Left lung (tissue), 10 donors: ENCODE results near the gene ACTA2. TPM values are rescaled to one million over a fixed set of nuclear protein-coding genes. Genes with fewer than 3 reads are reported as not detected.

Source experiments
- ATAC-seq: fragments of 200-7000 bp; cut with Tn5 transposase; one replicate; pipeline ENCODE4 v1.9.1; 2020; ENCODE audit warnings: moderate library complexity
- DNase-seq, 4 donors: peaks; one replicate each; pipeline ENCODE4 v3.0.0-alpha.2; 2013 to 2020
- H3K27ac ChIP-seq, 2 donors: fragments of 200-600 bp; sonication (generic) in 1 of 2; one replicate each; pipeline versions ENCODE4 v1.5.0 to v1.8.0; 2020 to 2021
- H3K27me3 ChIP-seq, 2 donors: fragments of 200-600 bp; sonication (generic) in 1 of 2; one replicate each; pipeline versions ENCODE4 v1.5.0 to v1.8.0; 2020 to 2021
- H3K36me3 ChIP-seq, 2 donors: fragments of 200-600 bp; sonication (generic) in 1 of 2; one replicate each; pipeline versions ENCODE4 v1.5.0 to v1.8.0; 2020 to 2021
- H3K4me1 ChIP-seq, 2 donors: fragments of 200-600 bp; one replicate each; pipeline ENCODE4 v1.8.0; 2021
- H3K4me3 ChIP-seq, 2 donors: fragments of 200-600 bp; sonication (generic) in 1 of 2; one replicate each; pipeline versions ENCODE4 v1.5.0 to v1.8.0; 2020 to 2021; ENCODE audit warnings: mild to moderate bottlenecking in 1 of 2
- H3K9me3 ChIP-seq, 2 donors: fragments of 200-600 bp; sonication (generic) in 1 of 2; one replicate each; pipeline versions ENCODE4 v1.5.0 to v1.8.0; 2020 to 2021
- intact Hi-C, 2 donors: fragments of 100-400 bp; cut with DNase I; formaldehyde crosslinking; loops; one replicate each; pipeline versions ENCODE4 v1.11.2 to v1.14.2; 2022
- polyA plus RNA-seq, 6 donors: library from polyadenylated mRNA; unstranded; fragments of 120-200 nt; gene quantifications; one replicate each; pipeline ENCODE4 v1.2.1, GENCODE V29; 2013; ENCODE audit not compliant: insufficient read length in 6 of 6
- total RNA-seq, 2 donors: library from RNA; stranded (reverse); fragmentation: NEBNext Ultra II Directional; extraction: Animal tissue kit (Norgen Biotek cat#: 25700); gene quantifications; one replicate each; pipeline ENCODE4 v1.2.1, GENCODE V29; 2021
- TF ChIP-seq, protein P1 (sequence below), 2 donors: fragments of 200-600 bp; sonication (generic) in 1 of 2; IDR thresholded peaks; one replicate each; pipeline versions ENCODE4 v1.5.0 to v1.8.0; 2021; ENCODE audit warnings: antibody characterized with exemption in 2 of 2
- donor health status: DM: no; HTN: yes; CAD: no.
- donor health status: DM: no; HTN: no; CAD: no.

ACTA2 gene
- total and polyA plus RNA-seq, 8 donors = 415 to 612 (median 495) TPM

GRCh38 chr10:88920986-88921593 lies 31.5 kb downstream of the ACTA2 start:
- intact Hi-C loops = no loop called here
- Histone ChIP-seq H3K4me1 (peaks cover 0 to 2% of the 10 kb centered on the region in 2 donors), H3K27ac (peak overlapping the region in 1 of 2 donors; percentile 21), H3K9me3 (no peaks in the 10 kb centered on the region), H3K4me3 (no peak overlapping the region), H3K27me3 (no peaks in the 10 kb centered on the region), H3K36me3 (peaks cover 0 to 12% of the 10 kb centered on the region in 2 donors)
- DNase-seq (no peak), ATAC-seq (no peak)
- TF ChIP-seq, protein P1, sequence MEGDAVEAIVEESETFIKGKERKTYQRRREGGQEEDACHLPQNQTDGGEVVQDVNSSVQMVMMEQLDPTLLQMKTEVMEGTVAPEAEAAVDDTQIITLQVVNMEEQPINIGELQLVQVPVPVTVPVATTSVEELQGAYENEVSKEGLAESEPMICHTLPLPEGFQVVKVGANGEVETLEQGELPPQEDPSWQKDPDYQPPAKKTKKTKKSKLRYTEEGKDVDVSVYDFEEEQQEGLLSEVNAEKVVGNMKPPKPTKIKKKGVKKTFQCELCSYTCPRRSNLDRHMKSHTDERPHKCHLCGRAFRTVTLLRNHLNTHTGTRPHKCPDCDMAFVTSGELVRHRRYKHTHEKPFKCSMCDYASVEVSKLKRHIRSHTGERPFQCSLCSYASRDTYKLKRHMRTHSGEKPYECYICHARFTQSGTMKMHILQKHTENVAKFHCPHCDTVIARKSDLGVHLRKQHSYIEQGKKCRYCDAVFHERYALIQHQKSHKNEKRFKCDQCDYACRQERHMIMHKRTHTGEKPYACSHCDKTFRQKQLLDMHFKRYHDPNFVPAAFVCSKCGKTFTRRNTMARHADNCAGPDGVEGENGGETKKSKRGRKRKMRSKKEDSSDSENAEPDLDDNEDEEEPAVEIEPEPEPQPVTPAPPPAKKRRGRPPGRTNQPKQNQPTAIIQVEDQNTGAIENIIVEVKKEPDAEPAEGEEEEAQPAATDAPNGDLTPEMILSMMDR (IDR thresholded peaks at IDR 0.05) = no peak

DNA sequence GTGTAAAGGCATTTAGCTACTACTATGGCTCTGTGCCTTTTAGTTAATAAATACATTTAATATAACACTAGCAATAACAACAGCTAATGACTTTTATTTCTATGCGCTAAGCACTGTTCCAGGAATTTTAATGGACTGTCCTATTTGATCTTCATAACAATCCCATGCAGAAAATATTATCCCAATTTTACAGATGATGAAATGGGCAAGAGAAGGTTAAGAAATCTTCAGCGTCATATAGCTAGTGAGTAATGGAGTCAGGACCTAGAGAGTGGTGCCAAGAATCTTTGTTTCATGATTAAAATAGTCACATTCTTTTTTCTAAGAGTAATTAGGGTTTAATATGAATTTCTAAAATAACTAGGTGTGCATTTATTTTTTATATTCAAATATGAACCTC lies 32.4 kb downstream of the ACTA2 start:
- ATAC-seq = no peak
- Histone ChIP-seq H3K4me3 (no peak overlapping the region), H3K27ac (no peak overlapping the region), H3K36me3 (peaks cover 0 to 12% of the 10 kb centered on the region in 2 donors), H3K4me1 (no peaks in the 10 kb centered on the region), H3K27me3 (no peaks in the 10 kb centered on the region), H3K9me3 (no peaks in the 10 kb centered on the region)
- intact Hi-C loops = no loop called here
- DNase-seq = no peak
- TF ChIP-seq, protein P1 (IDR thresholded peaks at IDR 0.05) = no peak

DNA sequence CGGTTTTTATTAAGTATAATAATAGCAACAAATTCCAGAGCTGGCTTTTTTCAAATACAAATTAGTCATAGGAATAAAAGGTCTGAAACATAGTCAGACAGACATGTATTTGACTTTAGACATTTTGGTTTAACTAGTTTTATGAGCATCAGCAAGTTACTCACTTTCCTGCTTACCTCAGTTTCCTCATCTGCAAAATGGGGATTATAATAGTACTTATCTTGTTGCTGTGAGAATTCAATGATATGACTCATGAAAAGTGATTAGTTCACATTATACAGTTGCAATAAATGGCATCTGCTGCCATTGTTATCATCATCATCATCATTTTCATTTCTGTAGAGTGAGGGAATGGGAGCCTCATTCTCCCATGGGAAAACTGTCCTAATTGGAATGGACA lies 33.5 kb downstream of the ACTA2 start:
- intact Hi-C loops = no loop called here

GRCh38 chr10:88918191-88918905 lies 34.2 kb downstream of the ACTA2 start:
- H3K27me3 ChIP-seq = no peaks in the 10 kb centered on the region
- TF ChIP-seq, protein P1 (IDR thresholded peaks at IDR 0.05) = no peak
- DNase-seq (no peak), ATAC-seq (no peak)
- H3K4me1 ChIP-seq = no peaks in the 10 kb centered on the region
- H3K36me3 ChIP-seq = peaks cover 0 to 6% of the 10 kb centered on the region in 2 donors
- H3K9me3 ChIP-seq = no peaks in the 10 kb centered on the region
- no peak overlapping the region for H3K4me3 ChIP-seq
- intact Hi-C loops = no loop called here
- no peak overlapping the region for H3K27ac ChIP-seq

More for the DNA sequence above, 33.5 kb downstream of the ACTA2 start:
- TF ChIP-seq, protein P1 (IDR thresholded peaks at IDR 0.05) = no peak
- no peaks in the 10 kb centered on the region for H3K27me3 ChIP-seq
- peaks cover 0 to 12% of the 10 kb centered on the region in 2 donors for H3K36me3 ChIP-seq
- no peak overlapping the region for H3K4me3 ChIP-seq
- H3K9me3 ChIP-seq = no peaks in the 10 kb centered on the region
- ATAC-seq (no peak), DNase-seq (no peak)
- no peak overlapping the region for H3K27ac ChIP-seq
- no peaks in the 10 kb centered on the region for H3K4me1 ChIP-seq

- TF ChIP-seq, protein P1 (IDR thresholded peaks at IDR 0.05) = no peak
- DNase-seq (peak in 1 of 4 donors; percentile 63), ATAC-seq (no peak)
- Histone ChIP-seq H3K4me3 (no peak overlapping the region), H3K27ac (no peak overlapping the region), H3K9me3 (no peaks in the 10 kb centered on the region), H3K4me1 (no peaks in the 10 kb centered on the region), H3K27me3 (no peaks in the 10 kb centered on the region), H3K36me3 (no peaks in the 10 kb centered on the region)
- intact Hi-C loops = no loop called here
Observed at GRCh38 chr10:88916986-88917385, 35.6 kb downstream of the ACTA2 start.
